T1000 (cell line): Measurements from ENCODE around the gene VIPR1.
"Not testable (repeated sequence)": the region's sequence is repeated elsewhere in the genome, so short reads cannot be mapped to it uniquely, and the experiment has no call there.

ENCODE experiments used
- DNase-seq: peaks from one replicate; lab custom pipeline; 2025; ENCODE audit warnings: mixed read lengths; lab: John Stamatoyannopoulos, UW

Gene VIPR1

DNA sequence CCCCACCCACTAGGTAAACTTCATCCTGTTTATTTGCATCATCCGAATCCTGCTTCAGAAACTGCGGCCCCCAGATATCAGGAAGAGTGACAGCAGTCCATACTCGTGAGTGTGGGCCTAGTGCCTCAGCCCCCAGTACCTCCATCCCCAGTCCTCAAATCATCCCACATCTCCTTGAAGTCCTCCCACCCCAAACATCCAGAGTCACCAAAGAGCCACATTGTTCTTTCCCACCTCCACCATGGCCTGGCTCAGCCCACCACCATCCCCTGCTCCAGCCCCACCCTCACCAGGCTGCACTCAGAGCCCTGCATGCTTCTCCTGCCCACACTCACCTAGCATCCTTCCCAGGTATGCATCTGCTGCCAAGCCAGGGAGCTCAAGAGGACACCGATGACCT lies 29.8 kb downstream of the VIPR1 start:
- no peak for DNase-seq

DNA sequence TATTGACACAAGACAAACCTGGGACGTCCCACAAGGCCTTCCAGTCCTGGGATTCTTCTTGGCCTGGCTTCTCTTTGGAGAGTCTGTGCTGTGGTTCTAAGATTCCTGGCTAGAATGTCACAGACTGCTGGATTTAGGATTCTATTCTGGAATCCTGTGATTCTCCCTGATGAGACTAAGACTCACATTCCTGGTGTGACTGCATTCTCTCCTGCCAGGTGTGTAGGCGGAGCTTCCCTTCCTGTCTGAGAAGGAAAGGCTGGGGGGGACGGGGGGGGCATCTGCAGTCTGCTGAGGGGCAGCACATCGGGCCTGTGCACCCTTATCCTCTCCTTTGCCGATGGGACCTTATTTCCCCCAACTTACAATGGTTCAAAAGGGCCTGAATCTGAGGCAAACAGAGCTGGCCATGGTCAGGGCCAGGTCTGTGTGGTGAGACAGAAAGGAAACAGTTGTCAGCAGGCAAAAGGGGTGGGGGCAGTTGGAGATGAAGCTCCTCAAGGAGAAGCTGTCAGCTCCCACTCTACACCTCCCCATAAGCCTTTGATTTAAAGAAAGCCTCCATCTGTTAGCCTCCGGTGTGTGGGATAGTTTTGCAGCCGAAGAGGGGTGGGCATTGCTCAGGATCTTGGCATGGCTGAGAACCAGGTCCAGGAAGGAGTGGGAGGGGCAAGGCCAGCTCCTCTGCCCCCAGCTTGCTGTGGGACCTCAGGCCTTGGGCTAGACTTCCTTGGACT lies 30.9 kb downstream of the VIPR1 start:
- no peak for DNase-seq

DNA sequence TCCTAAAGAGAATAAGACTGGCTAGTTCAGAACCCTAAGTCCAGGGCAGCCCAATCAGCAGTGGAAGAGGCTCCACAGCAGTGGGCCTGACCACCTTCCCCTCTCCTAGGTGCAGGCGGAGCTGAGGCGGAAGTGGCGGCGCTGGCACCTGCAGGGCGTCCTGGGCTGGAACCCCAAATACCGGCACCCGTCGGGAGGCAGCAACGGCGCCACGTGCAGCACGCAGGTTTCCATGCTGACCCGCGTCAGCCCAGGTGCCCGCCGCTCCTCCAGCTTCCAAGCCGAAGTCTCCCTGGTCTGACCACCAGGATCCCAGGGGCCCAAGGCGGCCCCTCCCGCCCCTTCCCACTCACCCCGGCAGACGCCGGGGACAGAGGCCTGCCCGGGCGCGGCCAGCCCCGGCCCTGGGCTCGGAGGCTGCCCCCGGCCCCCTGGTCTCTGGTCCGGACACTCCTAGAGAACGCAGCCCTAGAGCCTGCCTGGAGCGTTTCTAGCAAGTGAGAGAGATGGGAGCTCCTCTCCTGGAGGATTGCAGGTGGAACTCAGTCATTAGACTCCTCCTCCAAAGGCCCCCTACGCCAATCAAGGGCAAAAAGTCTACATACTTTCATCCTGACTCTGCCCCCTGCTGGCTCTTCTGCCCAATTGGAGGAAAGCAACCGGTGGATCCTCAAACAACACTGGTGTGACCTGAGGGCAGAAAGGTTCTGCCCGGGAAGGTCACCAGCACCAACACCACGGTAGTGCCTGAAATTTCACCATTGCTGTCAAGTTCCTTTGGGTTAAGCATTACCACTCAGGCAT lies 33.7 kb downstream of the VIPR1 start:
- no peak for DNase-seq

DNA sequence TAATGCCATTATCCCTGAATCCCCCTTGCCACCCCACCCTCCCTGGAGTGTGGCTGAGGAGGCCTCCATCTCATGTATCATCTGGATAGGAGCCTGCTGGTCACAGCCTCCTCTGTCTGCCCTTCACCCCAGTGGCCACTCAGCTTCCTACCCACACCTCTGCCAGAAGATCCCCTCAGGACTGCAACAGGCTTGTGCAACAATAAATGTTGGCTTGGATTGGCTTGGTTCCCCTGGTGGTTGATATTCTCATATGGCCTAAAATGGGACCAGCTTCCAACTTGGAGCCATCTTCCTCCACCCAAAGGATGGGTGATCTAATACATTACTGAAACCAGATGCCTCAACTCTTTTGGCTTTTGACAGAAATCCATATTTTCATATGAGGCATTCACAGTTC lies 34.9 kb downstream of the VIPR1 start:
- DNase-seq: no peak

DNA sequence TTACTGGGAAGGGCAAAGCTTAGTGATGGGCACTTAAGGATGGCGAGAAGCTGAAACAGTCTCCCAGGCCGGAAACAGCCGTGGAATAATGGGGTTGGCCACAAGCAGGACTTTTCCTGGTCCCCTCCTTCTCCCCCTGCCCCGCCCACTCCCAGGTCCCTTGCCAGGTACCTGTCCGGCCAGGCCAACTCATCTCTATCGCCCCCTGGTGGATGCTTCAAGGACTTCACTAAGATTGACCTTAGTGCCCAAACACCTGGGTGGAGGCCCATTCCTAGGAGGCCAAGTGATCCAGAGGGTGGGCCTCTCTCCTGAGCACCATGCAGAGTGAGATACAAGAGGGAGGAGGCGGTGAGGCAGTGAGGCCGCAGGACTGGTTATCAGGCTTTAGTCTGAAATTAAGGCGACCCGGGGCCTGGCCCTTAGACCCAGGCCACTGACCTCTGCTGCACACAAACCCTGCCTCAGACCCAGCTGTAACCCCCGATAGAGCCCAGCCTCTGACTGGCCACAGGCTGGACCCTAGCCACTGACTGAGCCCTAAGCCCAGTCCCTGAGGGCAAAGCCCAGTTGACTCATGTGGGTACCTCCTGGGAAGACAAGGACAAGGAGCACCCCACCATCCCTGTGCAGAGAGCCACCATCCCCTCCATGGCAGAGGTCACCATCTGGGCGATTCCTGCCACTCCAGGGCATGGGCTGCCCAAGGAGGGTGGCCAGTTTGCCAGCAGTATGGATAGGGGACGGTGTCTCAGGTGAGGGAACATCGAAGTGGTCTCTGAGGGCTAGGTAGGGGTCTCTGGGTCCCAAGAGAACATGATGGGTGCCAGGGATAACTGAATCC lies 37.6 kb downstream of the VIPR1 start:
- no peak for DNase-seq

DNA sequence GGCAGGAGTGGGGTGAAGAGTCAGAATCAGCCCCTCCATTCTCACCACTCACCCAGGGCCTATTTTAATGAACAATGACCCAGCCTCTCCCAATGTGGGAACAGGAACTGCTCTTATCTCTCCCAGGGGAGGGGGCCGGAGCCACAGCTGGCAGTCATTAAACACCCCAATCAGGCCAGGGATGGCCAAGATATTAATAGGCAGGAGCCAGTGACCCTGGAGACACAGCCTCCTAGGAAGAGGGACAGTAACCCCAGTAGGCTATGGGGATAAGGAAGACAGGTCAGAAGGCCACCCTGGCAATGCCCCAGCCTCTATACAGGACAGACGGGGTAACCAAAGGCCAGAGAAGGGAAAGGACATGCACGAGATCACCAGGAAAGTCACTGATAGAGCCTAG lies 38.6 kb downstream of the VIPR1 start:
- DNase-seq: no peak

DNA sequence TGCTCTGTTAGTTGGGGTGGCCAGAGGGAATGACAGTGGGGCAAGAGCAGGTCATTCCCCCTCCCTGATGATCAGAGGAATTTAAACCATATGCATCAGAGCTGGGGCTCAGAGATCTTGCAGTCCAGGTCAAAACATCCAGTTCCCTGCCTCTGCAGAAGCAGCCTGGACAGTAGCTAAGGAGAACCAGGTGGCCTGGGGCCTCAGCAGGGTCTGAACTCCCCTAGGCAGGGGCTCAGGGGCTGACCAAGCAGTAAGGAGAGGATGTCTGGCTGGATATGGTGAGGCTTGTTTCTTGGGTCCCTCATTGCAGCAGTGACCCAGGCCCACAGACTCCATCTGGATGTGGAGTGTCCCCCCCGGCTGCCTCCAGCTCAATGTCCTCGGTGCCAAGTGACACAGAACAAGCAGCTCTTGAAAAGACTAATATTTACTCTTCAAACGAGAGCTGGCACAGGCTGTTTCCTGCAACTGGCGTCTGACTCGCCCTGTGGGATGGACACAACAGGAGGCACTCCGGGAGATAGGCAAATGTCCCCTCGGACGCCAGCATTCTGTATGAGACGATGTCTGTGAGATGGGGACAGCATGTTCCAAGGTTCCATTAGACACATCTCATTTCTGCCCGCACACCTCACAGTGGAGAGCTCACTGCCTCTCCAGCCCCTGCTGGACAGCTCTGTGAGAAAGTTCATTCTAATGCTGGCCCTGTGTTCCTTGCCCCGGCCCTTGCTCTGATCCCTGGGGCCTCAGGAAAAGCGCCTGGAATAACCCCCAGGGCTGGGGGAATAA lies 42.2 kb downstream of the VIPR1 start:
- DNase-seq: no peak

DNA sequence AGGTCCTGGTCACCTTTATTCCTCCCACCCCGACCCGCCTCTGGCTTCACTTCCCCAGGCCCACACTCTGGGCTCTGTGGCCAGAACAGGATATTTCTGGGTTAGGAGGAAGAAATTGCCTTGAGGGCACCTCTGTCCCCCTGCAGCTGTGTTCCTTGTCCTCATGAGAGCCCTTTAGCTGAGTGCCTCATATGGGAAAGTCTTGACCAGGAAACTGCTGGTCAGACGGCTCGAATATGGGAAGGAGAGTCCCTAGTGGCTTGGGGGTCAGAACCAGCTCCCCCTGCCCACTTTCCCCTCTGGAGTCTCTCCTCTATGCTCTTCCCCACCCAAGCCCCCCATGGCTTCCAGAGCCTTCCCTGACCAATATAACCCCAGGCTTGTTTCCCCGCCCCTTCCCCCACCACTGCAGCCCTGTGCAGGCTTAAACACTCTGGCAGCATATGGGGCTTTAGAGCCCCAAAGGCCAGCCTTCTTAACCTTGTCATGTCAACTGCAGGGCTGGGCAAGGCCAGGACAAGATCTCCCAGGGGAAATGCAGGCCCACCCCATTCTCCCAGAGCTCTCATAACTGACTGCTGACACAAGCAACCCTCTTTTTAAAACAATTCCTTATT lies 42.9 kb downstream of the VIPR1 start:
- DNase-seq: no peak

DNA sequence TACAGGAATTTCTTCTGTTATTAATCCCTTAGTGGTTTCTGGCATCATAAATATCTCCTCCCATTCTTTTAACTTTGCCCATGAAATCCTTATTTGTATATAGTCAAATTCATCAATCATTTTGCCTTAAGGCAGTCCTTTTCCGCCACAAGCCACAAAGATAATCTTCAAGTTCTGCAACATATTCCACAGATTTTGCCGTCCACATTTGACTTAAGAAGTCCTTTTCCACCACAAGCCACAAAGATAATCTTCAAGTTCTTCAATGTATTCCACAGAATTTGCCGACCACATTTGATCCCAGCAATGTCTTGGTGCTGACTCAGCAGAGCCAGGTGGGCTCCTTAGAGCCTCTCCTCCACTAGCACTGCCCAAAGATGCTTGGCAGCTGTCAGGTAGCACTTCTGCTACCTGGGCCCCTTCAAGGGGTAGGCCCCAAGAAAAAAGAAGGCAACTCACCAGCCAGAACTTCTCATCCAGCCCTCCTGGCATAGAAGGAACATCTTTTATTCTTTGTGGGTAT lies 44.3 kb downstream of the VIPR1 start:
- no peak for DNase-seq

DNA sequence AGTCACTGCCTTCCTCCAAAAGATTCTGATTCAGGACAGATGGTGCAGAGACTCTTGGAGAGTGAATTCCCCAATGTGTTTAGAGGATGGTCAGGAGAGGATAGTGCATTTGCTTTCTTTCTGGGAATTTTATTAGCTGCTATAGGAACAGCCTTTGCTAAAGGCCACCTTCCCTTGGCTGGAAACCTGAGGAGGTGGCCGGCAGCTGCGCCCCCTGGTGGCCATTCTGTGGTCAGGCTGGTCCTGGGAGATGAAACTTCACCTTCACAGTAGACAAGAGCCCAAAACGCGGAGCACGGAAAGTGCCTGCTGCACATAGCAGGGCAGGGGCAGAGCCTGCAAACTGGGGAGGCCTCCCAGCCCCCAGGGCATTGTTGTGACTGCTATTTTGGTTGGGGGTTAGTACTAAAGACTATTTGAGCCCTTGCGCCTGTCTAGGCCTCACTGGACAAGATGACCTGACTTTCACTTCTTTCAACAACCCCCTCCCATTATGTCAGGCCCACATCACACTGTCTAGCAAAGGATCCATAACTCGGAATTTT lies 45.0 kb downstream of the VIPR1 start:
- DNase-seq: peak; percentile 39

DNA sequence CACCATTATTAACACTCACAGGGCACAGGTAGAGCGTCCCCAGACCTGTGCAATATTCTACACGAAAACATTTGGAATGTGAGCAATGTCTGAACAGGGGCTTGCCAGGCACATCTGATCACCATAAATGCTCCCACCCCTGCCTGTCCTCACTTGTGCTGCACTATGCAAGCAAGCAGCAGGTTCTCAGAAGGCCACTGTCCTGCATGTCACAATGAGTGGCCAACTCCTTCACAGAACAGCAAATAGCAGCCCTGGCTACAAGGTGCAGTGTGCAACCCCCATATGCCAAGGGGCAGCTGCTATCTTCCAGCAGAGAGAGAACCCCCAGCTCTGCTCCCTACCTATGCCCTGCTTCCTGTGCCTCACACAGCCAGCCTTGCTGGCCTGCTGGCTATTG lies 46.7 kb downstream of the VIPR1 start:
- DNase-seq: no peak

DNA sequence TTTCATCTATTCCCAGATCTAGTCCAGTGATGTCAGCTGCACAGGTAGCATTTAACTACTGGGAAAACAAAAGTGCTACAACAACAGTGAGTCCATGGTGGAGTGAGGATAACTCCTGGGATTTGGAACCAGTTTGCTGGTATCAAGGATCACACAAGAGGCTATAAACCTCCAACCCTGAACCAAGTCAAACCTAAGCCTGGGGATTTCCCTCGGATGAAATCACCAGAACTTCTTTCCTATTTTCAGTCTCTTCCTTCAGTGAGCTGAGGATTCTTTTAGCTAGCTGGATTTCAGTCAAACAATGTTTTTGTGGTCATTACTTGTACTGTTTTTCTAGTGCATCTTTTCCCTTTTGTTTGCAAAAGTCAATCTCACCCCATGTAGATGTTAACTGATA lies 47.8 kb downstream of the VIPR1 start:
- no peak for DNase-seq

DNA sequence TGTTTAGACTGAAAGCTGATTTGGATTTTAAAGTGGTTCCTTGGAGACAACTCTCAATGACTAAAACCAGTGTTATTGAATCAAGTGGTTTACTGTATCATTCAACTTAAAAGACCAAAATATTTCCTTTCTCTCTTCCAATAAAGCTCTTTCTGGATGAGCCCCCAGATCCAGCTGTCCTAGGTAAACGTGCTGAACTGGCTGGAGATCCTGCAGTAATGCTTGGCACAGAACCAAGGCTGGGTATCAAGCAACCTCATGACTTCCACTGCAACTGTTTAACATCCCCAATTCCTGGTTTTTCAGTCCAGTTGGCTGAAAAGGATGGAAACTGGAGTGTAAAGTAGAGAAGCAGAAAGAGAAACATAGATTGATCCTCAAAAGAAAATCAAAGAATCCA lies 50.4 kb downstream of the VIPR1 start:
- no peak for DNase-seq

DNA sequence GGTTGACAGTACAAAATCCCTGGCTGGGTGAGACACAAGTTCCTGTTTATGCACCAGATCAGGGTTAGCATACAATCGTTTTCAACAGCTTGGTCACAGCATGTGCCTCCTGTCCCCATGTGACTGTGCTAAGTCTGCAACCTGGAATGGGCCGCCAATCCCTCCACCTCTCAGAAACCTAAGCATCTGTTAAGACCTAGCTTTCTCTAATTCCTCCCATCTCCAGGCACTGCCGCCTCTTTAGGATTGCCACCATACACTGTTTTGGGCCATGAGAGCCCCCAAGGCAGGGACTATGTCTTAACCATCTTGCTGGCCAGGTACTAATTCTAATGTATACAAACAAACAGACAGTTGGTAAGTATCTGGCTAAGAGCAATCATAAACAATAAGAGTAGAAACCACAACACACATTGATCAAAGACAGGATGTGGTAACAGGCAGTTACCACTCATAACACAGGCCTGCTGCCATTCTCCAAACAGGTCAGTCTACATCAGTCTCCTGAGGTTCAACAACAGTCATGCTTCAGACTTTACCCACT lies 53.7 kb downstream of the VIPR1 start:
- no peak for DNase-seq

DNA sequence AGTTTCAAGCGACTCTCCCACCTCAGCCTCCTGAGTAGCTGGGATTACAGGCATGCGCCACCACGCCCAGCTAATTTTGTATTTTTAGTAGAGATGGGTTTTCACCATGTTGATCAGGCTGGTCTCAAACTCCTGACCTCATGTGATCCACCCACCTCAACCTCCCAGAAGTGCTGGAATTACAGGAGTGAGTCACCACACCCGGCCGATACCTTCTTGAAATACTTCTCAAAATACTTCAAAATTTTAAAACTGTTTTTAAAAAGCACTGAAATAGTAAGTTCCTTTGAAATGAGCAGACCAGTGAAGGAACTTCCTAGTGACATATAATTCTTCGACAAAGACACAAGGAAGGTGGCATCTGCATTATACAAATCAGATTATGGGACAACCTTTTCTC lies 54.4 kb downstream of the VIPR1 start:
- DNase-seq: not testable (repeated sequence)

DNA sequence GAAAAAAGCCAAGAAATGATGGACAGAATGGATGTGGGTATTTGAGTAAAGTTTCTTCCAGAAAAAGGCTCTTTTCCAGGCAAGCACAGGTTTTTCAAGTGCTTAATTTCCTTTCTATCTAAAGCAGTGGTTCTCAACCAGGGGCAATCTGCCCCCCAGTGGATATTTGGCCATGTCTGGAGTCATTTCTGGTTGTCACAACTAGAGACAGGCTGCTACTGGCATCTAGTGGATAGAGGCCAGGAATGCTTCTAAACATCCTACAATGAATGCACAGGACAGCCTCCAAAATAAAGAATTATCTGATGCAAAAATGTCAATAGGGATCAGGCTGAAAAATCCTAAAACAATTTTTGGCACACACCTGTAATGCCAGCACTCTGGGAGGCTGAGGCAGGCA lies 55.4 kb downstream of the VIPR1 start:
- DNase-seq: no peak

DNA sequence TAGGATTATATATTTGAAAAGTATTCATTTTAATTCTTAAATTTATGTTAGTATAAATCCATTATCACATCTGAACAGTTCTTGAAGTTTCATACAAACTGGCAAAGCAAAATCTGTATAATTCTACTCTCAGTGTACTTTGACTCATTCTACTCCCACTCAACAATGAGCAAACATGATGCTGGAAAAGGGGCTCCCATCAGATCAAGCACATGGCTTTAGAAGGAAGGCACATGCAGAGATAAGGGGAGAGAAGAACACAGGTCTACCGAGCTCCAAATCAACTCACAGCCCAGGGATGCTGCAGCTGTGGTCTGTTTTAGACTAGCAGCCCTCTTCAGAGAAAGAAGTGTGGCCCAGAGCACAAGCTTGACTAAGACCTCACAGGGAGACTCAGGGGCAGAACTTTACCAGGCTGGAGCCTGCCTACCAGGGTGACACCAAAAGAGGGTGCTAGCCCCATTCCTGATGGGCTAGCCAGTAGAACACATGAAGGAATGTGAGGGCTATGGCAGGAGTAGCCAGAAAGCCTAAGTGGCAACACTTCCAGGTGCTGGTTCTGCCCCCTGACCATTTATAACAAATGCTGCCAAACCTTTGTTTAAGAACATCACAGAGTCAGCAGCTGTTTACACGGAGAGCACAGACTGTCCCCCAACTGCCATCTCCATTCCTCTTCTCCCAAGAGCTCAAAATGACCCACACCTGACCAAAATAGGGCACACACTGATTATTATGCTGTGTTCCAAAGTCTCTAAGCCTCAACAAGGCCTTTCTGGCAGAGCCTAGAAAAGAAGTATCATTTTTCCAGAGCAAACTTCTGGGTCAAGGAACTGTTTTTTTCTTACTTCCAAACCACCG lies 59.8 kb downstream of the VIPR1 start:
- DNase-seq: no peak

DNA sequence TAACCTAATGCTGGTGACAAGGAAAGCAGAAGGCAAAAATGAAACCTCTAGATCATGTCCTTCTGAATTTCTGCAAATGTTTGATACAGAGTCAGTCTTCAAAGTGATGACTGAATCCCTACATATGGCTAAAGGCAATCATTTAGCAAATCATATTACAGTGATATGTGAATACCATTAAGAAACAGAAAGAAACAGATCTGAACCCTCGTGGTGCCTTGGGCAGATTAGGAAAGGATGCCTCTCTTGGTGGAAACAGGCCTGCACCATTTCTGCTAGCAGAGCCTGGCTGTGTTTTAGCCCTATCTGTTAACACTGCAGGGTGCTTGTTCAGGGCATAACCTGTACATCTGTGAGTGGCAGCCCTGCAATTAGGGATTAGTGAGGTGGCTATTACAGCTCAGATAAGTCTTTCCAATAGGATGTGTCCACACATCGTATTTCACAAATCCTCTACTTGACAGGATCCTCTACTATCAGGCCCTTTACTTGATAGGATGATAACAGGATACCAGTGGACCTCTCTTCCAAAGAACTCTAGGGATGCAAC lies 67.2 kb downstream of the VIPR1 start:
- DNase-seq: no peak

DNA sequence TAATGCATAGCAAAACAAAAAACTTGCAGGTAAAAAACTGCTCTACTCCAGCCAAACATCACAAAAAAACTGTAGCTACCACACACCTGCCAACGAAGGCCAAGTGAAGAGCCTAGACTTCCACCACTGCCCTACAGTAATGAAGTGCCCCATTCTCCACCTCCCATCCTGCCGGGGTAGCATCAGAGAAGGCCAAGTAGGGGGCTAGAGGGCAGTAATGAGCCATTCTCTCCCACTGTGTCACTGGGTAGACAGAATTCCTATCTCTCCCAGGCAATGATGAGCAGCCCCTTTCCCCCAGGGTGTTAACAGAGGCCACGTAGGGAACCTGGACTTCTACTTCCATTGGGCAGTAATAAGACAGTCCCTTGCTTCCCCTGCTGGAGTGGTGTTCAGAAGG lies 69.8 kb downstream of the VIPR1 start:
- DNase-seq: no peak
